Measurements from ENCODE around the gene APBB1IP.

The APBB1IP gene

DNA sequence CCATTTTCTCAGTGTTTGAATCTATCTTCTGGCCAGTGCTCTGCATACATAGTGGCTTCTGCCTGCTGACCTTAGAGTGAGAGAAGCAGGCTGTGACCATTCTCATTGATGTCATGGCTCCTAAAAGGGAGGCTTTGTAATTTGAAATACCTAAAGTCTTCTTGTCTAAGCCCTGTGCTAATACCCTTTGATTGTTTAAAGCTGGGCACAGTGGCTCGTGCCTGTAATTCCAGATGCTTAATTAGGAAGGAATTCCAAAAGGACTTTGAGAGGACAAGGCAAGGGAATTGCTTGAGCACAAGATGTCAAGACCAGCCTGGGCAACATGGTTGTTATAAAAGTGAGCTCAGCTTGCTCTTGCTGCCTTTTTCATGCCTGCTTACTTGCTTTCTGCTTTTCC, 81.7 kb downstream of the APBB1IP start:
- H3K4me2 ChIP-seq (ENCODE audit: low read length), result no peak overlapping the region
- no peaks in the 10 kb centered on the region for H3K9me3 ChIP-seq (ENCODE audit: control insufficient read depth, insufficient read depth, low read length)
- no peak for TF ChIP-seq EZH2phosphoT487 (IDR thresholded peaks at IDR 0.05; ENCODE audit: borderline replicate concordance, low read length)
- TF ChIP-seq, protein P1, sequence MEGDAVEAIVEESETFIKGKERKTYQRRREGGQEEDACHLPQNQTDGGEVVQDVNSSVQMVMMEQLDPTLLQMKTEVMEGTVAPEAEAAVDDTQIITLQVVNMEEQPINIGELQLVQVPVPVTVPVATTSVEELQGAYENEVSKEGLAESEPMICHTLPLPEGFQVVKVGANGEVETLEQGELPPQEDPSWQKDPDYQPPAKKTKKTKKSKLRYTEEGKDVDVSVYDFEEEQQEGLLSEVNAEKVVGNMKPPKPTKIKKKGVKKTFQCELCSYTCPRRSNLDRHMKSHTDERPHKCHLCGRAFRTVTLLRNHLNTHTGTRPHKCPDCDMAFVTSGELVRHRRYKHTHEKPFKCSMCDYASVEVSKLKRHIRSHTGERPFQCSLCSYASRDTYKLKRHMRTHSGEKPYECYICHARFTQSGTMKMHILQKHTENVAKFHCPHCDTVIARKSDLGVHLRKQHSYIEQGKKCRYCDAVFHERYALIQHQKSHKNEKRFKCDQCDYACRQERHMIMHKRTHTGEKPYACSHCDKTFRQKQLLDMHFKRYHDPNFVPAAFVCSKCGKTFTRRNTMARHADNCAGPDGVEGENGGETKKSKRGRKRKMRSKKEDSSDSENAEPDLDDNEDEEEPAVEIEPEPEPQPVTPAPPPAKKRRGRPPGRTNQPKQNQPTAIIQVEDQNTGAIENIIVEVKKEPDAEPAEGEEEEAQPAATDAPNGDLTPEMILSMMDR (IDR thresholded peaks at IDR 0.05; ENCODE audit: low read depth, low read length, poor library complexity, severe bottlenecking), result no peak
- no peak overlapping the region for H3K27ac ChIP-seq (ENCODE audit: low read depth, low read length)
- H3K79me2 ChIP-seq (ENCODE audit: control insufficient read depth, low read length), result 0 out of 2 replicates have a peak, but pooled peaks cover 3% of the 10 kb centered on the region
- H3K36me3 ChIP-seq (ENCODE audit: control insufficient read depth, low read length), result peaks cover 81% of the 10 kb centered on the region
- H3K27me3 ChIP-seq (ENCODE audit: control insufficient read depth, low read length), result no peaks in the 10 kb centered on the region
- H3F3A ChIP-seq (ENCODE audit: control insufficient read depth, insufficient read depth), result no peaks in the 10 kb centered on the region; the same call in 1 of the 2 replicates
- no peaks in the 10 kb centered on the region for H4K20me1 ChIP-seq (ENCODE audit: control insufficient read depth, insufficient read depth, low read depth, low read length)
- no peak overlapping the region for H3K4me3 ChIP-seq (ENCODE audit: low read length)
- H3K4me1 ChIP-seq (ENCODE audit: control insufficient read depth, low read length), result peaks cover 3% of the 10 kb centered on the region; the same call in 1 of the 2 replicates
- no peaks in the 10 kb centered on the region for H3K9me2 ChIP-seq (replicated peaks; ENCODE audit: control insufficient read depth, low read length)

- Histone ChIP-seq H3F3A (ENCODE audit: control insufficient read depth, insufficient read depth) (no peaks in the 10 kb centered on the region; the same call in 1 of the 2 replicates), H3K27me3 (ENCODE audit: control insufficient read depth, low read length) (no peaks in the 10 kb centered on the region), H3K4me1 (ENCODE audit: control insufficient read depth, low read length) (peaks cover 3% of the 10 kb centered on the region; the same call in 1 of the 2 replicates), H3K4me3 (ENCODE audit: low read length) (no peak overlapping the region), H3K36me3 (ENCODE audit: control insufficient read depth, low read length) (peaks cover 81% of the 10 kb centered on the region), H4K20me1 (ENCODE audit: control insufficient read depth, insufficient read depth, low read depth, low read length) (no peaks in the 10 kb centered on the region), H3K27ac (ENCODE audit: low read depth, low read length) (no peak overlapping the region), H3K9me2 (replicated peaks; ENCODE audit: control insufficient read depth, low read length) (no peaks in the 10 kb centered on the region), H3K4me2 (ENCODE audit: low read length) (no peak overlapping the region), H3K79me2 (ENCODE audit: control insufficient read depth, low read length) (0 out of 2 replicates have a peak, but pooled peaks cover 3% of the 10 kb centered on the region), H3K9me3 (ENCODE audit: control insufficient read depth, insufficient read depth, low read length) (no peaks in the 10 kb centered on the region)
- TF ChIP-seq, protein P1 (IDR thresholded peaks at IDR 0.05; ENCODE audit: low read depth, low read length, poor library complexity, severe bottlenecking), result no peak
- TF ChIP-seq EZH2phosphoT487 (IDR thresholded peaks at IDR 0.05; ENCODE audit: borderline replicate concordance, low read length), result no peak
Measured at GRCh38 chr10:26520575-26520974, 82.4 kb downstream of the APBB1IP start.

- no peaks in the 10 kb centered on the region for H3K79me2 ChIP-seq (ENCODE audit: control insufficient read depth, low read length)
- no peaks in the 10 kb centered on the region for H4K20me1 ChIP-seq (ENCODE audit: control insufficient read depth, insufficient read depth, low read depth, low read length)
- H3K27ac ChIP-seq (ENCODE audit: low read depth, low read length), result no peak overlapping the region
- H3K9me3 ChIP-seq (ENCODE audit: control insufficient read depth, insufficient read depth, low read length), result no peaks in the 10 kb centered on the region
- H3F3A ChIP-seq (ENCODE audit: control insufficient read depth, insufficient read depth), result no peaks in the 10 kb centered on the region; the same call in 1 of the 2 replicates
- H3K4me2 ChIP-seq (ENCODE audit: low read length), result no peak overlapping the region
- H3K27me3 ChIP-seq (ENCODE audit: control insufficient read depth, low read length), result no peaks in the 10 kb centered on the region
- H3K36me3 ChIP-seq (ENCODE audit: control insufficient read depth, low read length), result peaks cover 78% of the 10 kb centered on the region
- no peaks in the 10 kb centered on the region for H3K9me2 ChIP-seq (replicated peaks; ENCODE audit: control insufficient read depth, low read length)
- TF ChIP-seq EZH2phosphoT487 (IDR thresholded peaks at IDR 0.05; ENCODE audit: borderline replicate concordance, low read length), result no peak
- TF ChIP-seq, protein P1 (IDR thresholded peaks at IDR 0.05; ENCODE audit: low read depth, low read length, poor library complexity, severe bottlenecking), result no peak
- no peaks in the 10 kb centered on the region for H3K4me1 ChIP-seq (ENCODE audit: control insufficient read depth, low read length)
- no peak overlapping the region for H3K4me3 ChIP-seq (ENCODE audit: low read length)
Measured at GRCh38 chr10:26524161-26524896, 86.2 kb downstream of the APBB1IP start.

All from DOHH2 (cell line).